ENCODE measurements around the gene MCC.

GRCh38 chr5:113255579-113256386 is 232.5 kb downstream of the MCC start:
- TF ChIP-seq TAF1 (IDR thresholded peaks at IDR 0.05; ENCODE audit: borderline replicate concordance, insufficient read depth, low read length) (no peak), POLR2AphosphoS5 (IDR thresholded peaks at IDR 0.05; ENCODE audit: low read depth, low read length) (no peak), SIN3A (IDR thresholded peaks at IDR 0.05; ENCODE audit: borderline replicate concordance, insufficient read depth, low read length) (no peak)
